ENCODE results near the gene CYB561A3. TPM values are rescaled to one million over a fixed set of nuclear protein-coding genes. Genes with fewer than 3 reads are reported as not detected.

Gene CYB561A3
- total RNA-seq, 1 donor from 2014 or later, result 9.9 TPM

GRCh38 chr11:61347916-61348461 lies 13.7 kb downstream of the CYB561A3 start:
- Histone ChIP-seq H3K36me3 (ENCODE audit: control insufficient read depth in 3 of 3, insufficient read depth in 3 of 3, low read length in 3 of 3) (peaks cover 37 to 52% (median 49%) of the 10 kb centered on the region in 3 donors), H3K4me3 (ENCODE audit: low read length in 3 of 3) (no peak overlapping the region), H3K9ac (ENCODE audit: low read depth in 1 of 3, low read length in 3 of 3) (peak overlapping the region in 1 of 3 donors; percentile 16), H3K9me3 (ENCODE audit: control insufficient read depth in 3 of 3, low read length in 3 of 3) (no peaks in the 10 kb centered on the region), H3K27me3 (ENCODE audit: control insufficient read depth in 3 of 3, insufficient read depth in 3 of 3, low read length in 3 of 3) (no peaks in the 10 kb centered on the region), H3K4me1 (ENCODE audit: control insufficient read depth in 3 of 3, insufficient read depth in 3 of 3, low read length in 3 of 3) (peaks cover 0 to 2% (median 0%) of the 10 kb centered on the region in 3 donors), H3K27ac (ENCODE audit: low read depth, low read length) (no peak overlapping the region)

- no peaks in the 10 kb centered on the region for H3K27me3 ChIP-seq (ENCODE audit: control insufficient read depth in 3 of 3, insufficient read depth in 3 of 3, low read length in 3 of 3)
- peaks cover 34 to 63% (median 45%) of the 10 kb centered on the region in 3 donors for H3K36me3 ChIP-seq (ENCODE audit: control insufficient read depth in 3 of 3, insufficient read depth in 3 of 3, low read length in 3 of 3)
- H3K9ac ChIP-seq (ENCODE audit: low read depth in 1 of 3, low read length in 3 of 3), result no peak overlapping the region
- H3K4me1 ChIP-seq (ENCODE audit: control insufficient read depth in 3 of 3, insufficient read depth in 3 of 3, low read length in 3 of 3), result peaks cover 0 to 2% (median 0%) of the 10 kb centered on the region in 3 donors
- H3K4me3 ChIP-seq (ENCODE audit: low read length in 3 of 3), result no peak overlapping the region
- H3K27ac ChIP-seq (ENCODE audit: low read depth, low read length), result no peak overlapping the region
- no peaks in the 10 kb centered on the region for H3K9me3 ChIP-seq (ENCODE audit: control insufficient read depth in 3 of 3, low read length in 3 of 3)
Measured at GRCh38 chr11:61345954-61346843, 15.5 kb downstream of the CYB561A3 start.

- Histone ChIP-seq H3K27me3 (ENCODE audit: control insufficient read depth in 3 of 3, insufficient read depth in 3 of 3, low read length in 3 of 3) (no peaks in the 10 kb centered on the region), H3K27ac (ENCODE audit: low read depth, low read length) (no peak overlapping the region), H3K4me3 (ENCODE audit: low read length in 3 of 3) (no peak overlapping the region), H3K9me3 (ENCODE audit: control insufficient read depth in 3 of 3, low read length in 3 of 3) (no peaks in the 10 kb centered on the region), H3K9ac (ENCODE audit: low read depth in 1 of 3, low read length in 3 of 3) (no peak overlapping the region), H3K36me3 (ENCODE audit: control insufficient read depth in 3 of 3, insufficient read depth in 3 of 3, low read length in 3 of 3) (peaks cover 28 to 56% (median 37%) of the 10 kb centered on the region in 3 donors), H3K4me1 (ENCODE audit: control insufficient read depth in 3 of 3, insufficient read depth in 3 of 3, low read length in 3 of 3) (peaks cover 0 to 2% (median 0%) of the 10 kb centered on the region in 3 donors)
Measured at GRCh38 chr11:61345170-61345610, 16.5 kb downstream of the CYB561A3 start.

GRCh38 chr11:61343792-61344745 lies 17.6 kb downstream of the CYB561A3 start:
- no peaks in the 10 kb centered on the region for H3K27me3 ChIP-seq (ENCODE audit: control insufficient read depth in 3 of 3, insufficient read depth in 3 of 3, low read length in 3 of 3)
- H3K27ac ChIP-seq (ENCODE audit: low read depth, low read length), result no peak overlapping the region
- peaks cover 19 to 49% (median 32%) of the 10 kb centered on the region in 3 donors for H3K36me3 ChIP-seq (ENCODE audit: control insufficient read depth in 3 of 3, insufficient read depth in 3 of 3, low read length in 3 of 3)
- no peak overlapping the region for H3K9ac ChIP-seq (ENCODE audit: low read depth in 1 of 3, low read length in 3 of 3)
- H3K9me3 ChIP-seq (ENCODE audit: control insufficient read depth in 3 of 3, low read length in 3 of 3), result no peaks in the 10 kb centered on the region
- H3K4me3 ChIP-seq (ENCODE audit: low read length in 3 of 3), result no peak overlapping the region
- H3K4me1 ChIP-seq (ENCODE audit: control insufficient read depth in 3 of 3, insufficient read depth in 3 of 3, low read length in 3 of 3), result peaks cover 0 to 2% (median 0%) of the 10 kb centered on the region in 3 donors

- peaks cover 15 to 36% (median 22%) of the 10 kb centered on the region in 3 donors for H3K36me3 ChIP-seq (ENCODE audit: control insufficient read depth in 3 of 3, insufficient read depth in 3 of 3, low read length in 3 of 3)
- H3K27me3 ChIP-seq (ENCODE audit: control insufficient read depth in 3 of 3, insufficient read depth in 3 of 3, low read length in 3 of 3), result no peaks in the 10 kb centered on the region
- H3K9me3 ChIP-seq (ENCODE audit: control insufficient read depth in 3 of 3, low read length in 3 of 3), result no peaks in the 10 kb centered on the region
- H3K4me1 ChIP-seq (ENCODE audit: control insufficient read depth in 3 of 3, insufficient read depth in 3 of 3, low read length in 3 of 3), result no peaks in the 10 kb centered on the region
- no peak overlapping the region for H3K9ac ChIP-seq (ENCODE audit: low read depth in 1 of 3, low read length in 3 of 3)
- H3K27ac ChIP-seq (ENCODE audit: low read depth, low read length), result no peak overlapping the region
- H3K4me3 ChIP-seq (ENCODE audit: low read length in 3 of 3), result no peak overlapping the region
Measured at GRCh38 chr11:61342207-61342803, 19.4 kb downstream of the CYB561A3 start.

- H3K9ac ChIP-seq (ENCODE audit: low read depth in 1 of 3, low read length in 3 of 3), result no peak overlapping the region
- no peak overlapping the region for H3K27ac ChIP-seq (ENCODE audit: low read depth, low read length)
- H3K36me3 ChIP-seq (ENCODE audit: control insufficient read depth in 3 of 3, insufficient read depth in 3 of 3, low read length in 3 of 3), result peaks cover 15 to 31% (median 22%) of the 10 kb centered on the region in 3 donors
- H3K4me3 ChIP-seq (ENCODE audit: low read length in 3 of 3), result no peak overlapping the region
- H3K4me1 ChIP-seq (ENCODE audit: control insufficient read depth in 3 of 3, insufficient read depth in 3 of 3, low read length in 3 of 3), result peaks cover 0 to 2% (median 0%) of the 10 kb centered on the region in 3 donors
- no peaks in the 10 kb centered on the region for H3K27me3 ChIP-seq (ENCODE audit: control insufficient read depth in 3 of 3, insufficient read depth in 3 of 3, low read length in 3 of 3)
- H3K9me3 ChIP-seq (ENCODE audit: control insufficient read depth in 3 of 3, low read length in 3 of 3), result no peaks in the 10 kb centered on the region
Measured at GRCh38 chr11:61341706-61342105, 20.0 kb downstream of the CYB561A3 start.

- H3K9ac ChIP-seq (ENCODE audit: low read depth in 1 of 3, low read length in 3 of 3), result no peak overlapping the region
- H3K36me3 ChIP-seq (ENCODE audit: control insufficient read depth in 3 of 3, insufficient read depth in 3 of 3, low read length in 3 of 3), result peaks cover 15 to 27% (median 22%) of the 10 kb centered on the region in 3 donors
- H3K9me3 ChIP-seq (ENCODE audit: control insufficient read depth in 3 of 3, low read length in 3 of 3), result no peaks in the 10 kb centered on the region
- no peak overlapping the region for H3K4me3 ChIP-seq (ENCODE audit: low read length in 3 of 3)
- H3K27me3 ChIP-seq (ENCODE audit: control insufficient read depth in 3 of 3, insufficient read depth in 3 of 3, low read length in 3 of 3), result no peaks in the 10 kb centered on the region
- H3K4me1 ChIP-seq (ENCODE audit: control insufficient read depth in 3 of 3, insufficient read depth in 3 of 3, low read length in 3 of 3), result peaks cover 6 to 9% (median 7%) of the 10 kb centered on the region in 3 donors
- H3K27ac ChIP-seq (ENCODE audit: low read depth, low read length), result no peak overlapping the region
Measured at GRCh38 chr11:61340979-61341378, 20.7 kb downstream of the CYB561A3 start.

GRCh38 chr11:61339490-61339878 lies 22.2 kb downstream of the CYB561A3 start:
- Histone ChIP-seq H3K36me3 (ENCODE audit: control insufficient read depth in 3 of 3, insufficient read depth in 3 of 3, low read length in 3 of 3) (peaks cover 15 to 27% (median 17%) of the 10 kb centered on the region in 3 donors), H3K27me3 (ENCODE audit: control insufficient read depth in 3 of 3, insufficient read depth in 3 of 3, low read length in 3 of 3) (no peaks in the 10 kb centered on the region), H3K9me3 (ENCODE audit: control insufficient read depth in 3 of 3, low read length in 3 of 3) (no peaks in the 10 kb centered on the region), H3K9ac (ENCODE audit: low read depth in 1 of 3, low read length in 3 of 3) (no peak overlapping the region), H3K27ac (ENCODE audit: low read depth, low read length) (no peak overlapping the region), H3K4me1 (ENCODE audit: control insufficient read depth in 3 of 3, insufficient read depth in 3 of 3, low read length in 3 of 3) (peaks cover 13 to 24% (median 17%) of the 10 kb centered on the region in 3 donors), H3K4me3 (ENCODE audit: low read length in 3 of 3) (no peak overlapping the region)

GRCh38 chr11:61338783-61339489 lies 22.7 kb downstream of the CYB561A3 start:
- Histone ChIP-seq H3K9me3 (ENCODE audit: control insufficient read depth in 3 of 3, low read length in 3 of 3) (no peaks in the 10 kb centered on the region), H3K27me3 (ENCODE audit: control insufficient read depth in 3 of 3, insufficient read depth in 3 of 3, low read length in 3 of 3) (no peaks in the 10 kb centered on the region), H3K4me3 (ENCODE audit: low read length in 3 of 3) (no peak overlapping the region), H3K9ac (ENCODE audit: low read depth in 1 of 3, low read length in 3 of 3) (peak overlapping the region in 1 of 3 donors; percentile 8), H3K27ac (ENCODE audit: low read depth, low read length) (no peak overlapping the region), H3K36me3 (ENCODE audit: control insufficient read depth in 3 of 3, insufficient read depth in 3 of 3, low read length in 3 of 3) (peaks cover 15 to 27% (median 17%) of the 10 kb centered on the region in 3 donors), H3K4me1 (ENCODE audit: control insufficient read depth in 3 of 3, insufficient read depth in 3 of 3, low read length in 3 of 3) (peaks cover 18 to 29% (median 19%) of the 10 kb centered on the region in 3 donors)

Measured in skeletal muscle tissue (tissue), 4 donors.